ENCODE data around the gene ATP5PB. TPM values are rescaled to one million over a fixed set of nuclear protein-coding genes. Genes with fewer than 3 reads are reported as not detected.

The ATP5PB gene
- total RNA-seq, 2 experiments from 2014 or later: 286 to 303 TPM

GRCh38 chr1:111436726-111437125 is 12.5 kb upstream of the ATP5PB start:
- Histone ChIP-seq H4K20me1 (ENCODE audit: insufficient read depth, low read length) (no peaks in the 10 kb centered on the region), H3K4me1 (ENCODE audit: insufficient read depth, low read length, poor library complexity, severe bottlenecking) (no peaks in the 10 kb centered on the region), H3K9me3 (ENCODE audit: low read length) (no peaks in the 10 kb centered on the region), H3K9me2 (ENCODE audit: insufficient read depth, low read length) (no peaks in the 10 kb centered on the region), H3K36me3 (ENCODE audit: insufficient read depth, low read length) (peaks cover 51% of the 10 kb centered on the region), H2AFZ (ENCODE audit: low read length) (no peak overlapping the region), H3K79me2 (ENCODE audit: insufficient read depth, low read depth, low read length) (no peaks in the 10 kb centered on the region), H3K27ac (ENCODE audit: low read depth, low read length, poor library complexity, severe bottlenecking) (no peak overlapping the region), H3K4me3 (ENCODE audit: low read depth, low read length, poor library complexity, severe bottlenecking) (no peak overlapping the region), H3K4me2 (ENCODE audit: low read length) (no peak overlapping the region)
- CTCF ChIA-PET (ENCODE audit: unreplicated experiment): no interaction called here
- intact Hi-C loops (cut with micrococcal nuclease; ENCODE audit: unreplicated experiment): no loop called here
- DNase-seq (ENCODE audit: low spot score): no peak
- TF ChIP-seq EZH2phosphoT487 (IDR thresholded peaks at IDR 0.05; ENCODE audit: borderline replicate concordance, low read depth, low read length): no peak
- TF ChIP-seq, protein P1, sequence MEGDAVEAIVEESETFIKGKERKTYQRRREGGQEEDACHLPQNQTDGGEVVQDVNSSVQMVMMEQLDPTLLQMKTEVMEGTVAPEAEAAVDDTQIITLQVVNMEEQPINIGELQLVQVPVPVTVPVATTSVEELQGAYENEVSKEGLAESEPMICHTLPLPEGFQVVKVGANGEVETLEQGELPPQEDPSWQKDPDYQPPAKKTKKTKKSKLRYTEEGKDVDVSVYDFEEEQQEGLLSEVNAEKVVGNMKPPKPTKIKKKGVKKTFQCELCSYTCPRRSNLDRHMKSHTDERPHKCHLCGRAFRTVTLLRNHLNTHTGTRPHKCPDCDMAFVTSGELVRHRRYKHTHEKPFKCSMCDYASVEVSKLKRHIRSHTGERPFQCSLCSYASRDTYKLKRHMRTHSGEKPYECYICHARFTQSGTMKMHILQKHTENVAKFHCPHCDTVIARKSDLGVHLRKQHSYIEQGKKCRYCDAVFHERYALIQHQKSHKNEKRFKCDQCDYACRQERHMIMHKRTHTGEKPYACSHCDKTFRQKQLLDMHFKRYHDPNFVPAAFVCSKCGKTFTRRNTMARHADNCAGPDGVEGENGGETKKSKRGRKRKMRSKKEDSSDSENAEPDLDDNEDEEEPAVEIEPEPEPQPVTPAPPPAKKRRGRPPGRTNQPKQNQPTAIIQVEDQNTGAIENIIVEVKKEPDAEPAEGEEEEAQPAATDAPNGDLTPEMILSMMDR (conservative IDR thresholded peaks at IDR 0.05; ENCODE audit: low read length): no peak
- POLR2A ChIA-PET: interaction anchor here (0.7 kb wide), 1 partner anchor 9 kb away, joined by 3 read pairs; no protein-coding TSS in a partner anchor
- BruUV-seq (replicated peaks): no TSS peak

GRCh38 chr1:111439461-111440351 is 9.6 kb upstream of the ATP5PB start:
- no peak overlapping the region for H3K27ac ChIP-seq (ENCODE audit: low read depth, low read length, poor library complexity, severe bottlenecking)
- no peaks in the 10 kb centered on the region for H3K4me1 ChIP-seq (ENCODE audit: insufficient read depth, low read length, poor library complexity, severe bottlenecking)
- H2AFZ ChIP-seq (ENCODE audit: low read length): no peak overlapping the region
- H3K79me2 ChIP-seq (ENCODE audit: insufficient read depth, low read depth, low read length): peaks cover 2% of the 10 kb centered on the region; the same call in 1 of the 2 replicates
- POLR2A ChIA-PET: interaction anchor here (0.5 to 2.4 kb wide), 7 partner anchors 9 to 353 kb away, joined by 3 to 10 read pairs (median 3); partner anchors contain the start of genes OVGP1 and WDR77
- H3K4me2 ChIP-seq (ENCODE audit: low read length): no peak overlapping the region
- H3K9me3 ChIP-seq (ENCODE audit: low read length): no peaks in the 10 kb centered on the region
- no peaks in the 10 kb centered on the region for H3K9me2 ChIP-seq (ENCODE audit: insufficient read depth, low read length)
- CTCF ChIA-PET (ENCODE audit: unreplicated experiment): interaction anchor here (1.0 kb wide), 1 partner anchor 9 kb away, joined by 8 read pairs; no protein-coding TSS in a partner anchor
- no peak for TF ChIP-seq EZH2phosphoT487 (IDR thresholded peaks at IDR 0.05; ENCODE audit: borderline replicate concordance, low read depth, low read length)
- TF ChIP-seq, protein P1 (conservative IDR thresholded peaks at IDR 0.05; ENCODE audit: low read length): no peak
- intact Hi-C loops (cut with micrococcal nuclease; ENCODE audit: unreplicated experiment): loop anchor here (10.0 kb wide), 1 partner anchor 95 kb away; no protein-coding TSS in a partner anchor
- BruUV-seq (replicated peaks): no TSS peak
- H3K36me3 ChIP-seq (ENCODE audit: insufficient read depth, low read length): peaks cover 81% of the 10 kb centered on the region
- DNase-seq (ENCODE audit: low spot score): no peak
- H4K20me1 ChIP-seq (ENCODE audit: insufficient read depth, low read length): no peaks in the 10 kb centered on the region
- no peak overlapping the region for H3K4me3 ChIP-seq (ENCODE audit: low read depth, low read length, poor library complexity, severe bottlenecking)
